NCI-H187 (cell line): ENCODE measurements around the gene EXOC6B.

Source experiments
- DNase-seq, 2 experiments: peaks; one replicate each; lab custom pipeline; 2025; lab: John Stamatoyannopoulos, UW

EXOC6B gene

GRCh38 chr2:72210470-72210869 lies 615.4 kb downstream of the EXOC6B start:
- no peak for DNase-seq

DNA sequence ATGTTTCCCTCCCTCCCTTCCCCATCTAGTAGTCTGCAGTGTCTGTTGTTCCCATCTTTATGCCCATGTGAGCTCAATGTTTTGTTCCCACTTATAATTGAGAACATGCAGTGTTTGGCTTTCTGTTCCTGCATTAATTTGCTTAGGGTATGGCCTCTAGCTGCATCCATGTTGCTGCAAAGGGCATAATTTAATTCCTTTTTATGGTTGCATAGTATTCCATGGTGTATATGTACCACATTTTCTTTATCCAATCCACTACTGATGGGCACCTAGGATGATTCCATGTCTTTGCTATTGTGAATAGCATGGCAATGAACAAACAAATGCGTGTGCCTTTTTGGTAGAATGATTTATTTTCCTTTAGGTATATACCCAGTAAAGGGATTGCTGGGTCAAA lies 617.6 kb downstream of the EXOC6B start:
- DNase-seq: no peak

GRCh38 chr2:72207334-72207733 lies 618.5 kb downstream of the EXOC6B start:
- no peak for DNase-seq

DNA sequence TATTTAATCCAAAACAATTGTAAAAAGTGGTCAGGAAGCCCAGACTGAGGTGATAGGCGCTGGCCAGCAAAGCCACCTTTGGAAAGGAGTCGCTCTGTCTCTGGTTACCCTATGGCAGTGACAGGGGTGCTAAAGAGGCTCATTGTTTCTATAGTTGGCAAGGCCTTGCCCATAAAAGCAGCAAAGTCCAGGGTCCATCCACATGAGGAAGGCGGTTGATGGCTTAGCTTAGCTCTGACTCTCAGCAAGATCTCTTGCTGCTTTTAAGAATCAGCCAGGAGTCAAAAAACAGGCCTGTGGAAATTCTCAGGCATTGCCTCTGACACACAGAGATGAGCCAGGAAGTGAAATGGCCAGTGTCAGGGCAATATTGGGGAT lies 620.3 kb downstream of the EXOC6B start:
- no peak for DNase-seq

DNA sequence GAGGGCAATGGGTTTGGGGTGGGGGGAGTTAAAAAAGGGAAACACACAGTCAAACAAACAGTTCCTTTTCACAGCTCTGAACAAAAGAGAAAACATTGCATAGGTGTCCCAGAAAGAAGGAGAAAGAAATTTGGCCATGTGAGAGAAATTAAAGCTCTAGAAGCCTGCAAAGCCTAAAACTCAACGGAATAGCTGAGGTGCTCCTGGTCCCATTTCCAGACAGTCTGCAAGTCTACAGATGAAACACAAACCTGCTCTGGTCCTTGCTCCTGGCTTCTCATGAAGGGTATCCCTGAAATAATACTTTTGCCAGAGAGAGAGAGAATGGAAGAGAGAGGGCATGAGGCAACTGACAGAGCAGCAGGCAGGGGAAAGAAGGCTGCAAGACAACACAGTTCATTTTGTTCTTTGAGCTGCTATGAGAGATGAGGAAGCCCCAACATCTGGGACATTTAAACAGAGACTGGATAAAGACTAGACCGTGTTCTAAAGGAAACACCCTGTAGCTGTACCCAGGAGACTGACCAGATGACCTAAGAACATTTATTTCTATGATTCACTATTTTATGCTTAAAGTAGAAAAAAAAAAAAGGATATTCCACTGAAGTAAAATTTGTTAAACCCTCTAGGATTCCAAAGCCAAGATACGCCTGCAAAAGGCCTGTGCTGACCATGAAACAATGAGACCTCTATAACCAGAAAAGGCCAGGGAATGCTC lies 620.9 kb downstream of the EXOC6B start:
- no peak for DNase-seq

- DNase-seq: no peak
Observed at GRCh38 chr2:72204156-72204785, 621.6 kb downstream of the EXOC6B start.

GRCh38 chr2:72198532-72199241 lies 627.1 kb downstream of the EXOC6B start:
- DNase-seq: no peak

DNA sequence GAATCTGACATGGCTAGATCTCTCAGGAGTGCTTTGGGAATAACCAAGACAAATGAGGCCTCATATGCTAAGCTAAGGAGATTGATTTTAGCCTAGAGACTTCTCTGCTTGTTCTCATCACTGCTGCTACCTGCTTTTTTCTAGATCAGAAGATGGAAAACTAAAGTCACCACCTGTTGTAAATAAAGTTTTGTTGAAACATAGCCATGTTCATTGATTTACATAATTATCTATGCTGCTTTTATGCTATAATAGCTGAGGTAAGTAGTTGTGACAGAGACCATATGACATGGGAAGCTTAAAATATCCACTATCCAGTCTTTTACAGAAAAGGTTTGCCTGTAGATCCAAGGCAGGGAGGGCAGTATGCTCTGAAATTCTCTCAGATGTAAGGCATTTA lies 632.1 kb downstream of the EXOC6B start:
- DNase-seq: no peak

DNA sequence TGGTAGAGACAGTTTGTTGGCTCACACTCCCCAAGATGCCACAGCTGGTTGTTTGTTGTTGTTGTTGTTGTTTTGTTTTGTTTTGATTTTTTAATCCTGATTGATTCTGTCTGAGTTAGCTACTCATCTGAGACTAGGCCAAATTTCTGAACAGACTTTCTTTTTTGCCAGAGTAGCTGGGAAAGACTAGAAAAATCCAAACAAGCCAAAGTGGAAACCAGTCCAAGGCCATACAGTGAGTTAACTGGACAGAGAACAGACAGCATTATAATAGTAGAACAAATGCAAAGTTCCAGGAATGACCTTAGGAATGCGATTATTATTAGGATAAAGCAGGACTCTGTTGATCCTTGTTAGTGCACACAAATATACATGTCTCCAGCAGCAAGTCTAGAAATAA lies 634.4 kb downstream of the EXOC6B start:
- no peak for DNase-seq

GRCh38 chr2:72185206-72185605 lies 640.6 kb downstream of the EXOC6B start:
- no peak for DNase-seq

DNA sequence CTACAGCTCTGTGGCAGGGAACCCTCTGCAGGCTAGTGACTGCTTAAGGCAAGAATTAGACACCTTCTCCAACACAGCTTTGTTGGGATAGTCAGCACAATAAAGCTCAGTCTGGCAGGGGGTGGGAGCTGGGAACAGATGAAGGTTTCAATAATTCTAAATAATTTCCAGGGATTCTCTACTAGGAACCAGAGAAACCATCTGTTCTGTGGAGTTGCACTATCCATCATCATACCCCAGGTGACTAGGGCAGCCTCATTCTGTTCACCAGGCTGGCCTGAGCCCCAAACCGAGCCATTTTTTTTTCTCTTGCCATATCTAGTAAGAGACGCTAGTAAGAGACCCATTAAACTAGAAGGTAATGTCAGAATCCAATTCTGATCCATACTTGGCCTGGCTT lies 642.4 kb downstream of the EXOC6B start:
- no peak for DNase-seq

DNA sequence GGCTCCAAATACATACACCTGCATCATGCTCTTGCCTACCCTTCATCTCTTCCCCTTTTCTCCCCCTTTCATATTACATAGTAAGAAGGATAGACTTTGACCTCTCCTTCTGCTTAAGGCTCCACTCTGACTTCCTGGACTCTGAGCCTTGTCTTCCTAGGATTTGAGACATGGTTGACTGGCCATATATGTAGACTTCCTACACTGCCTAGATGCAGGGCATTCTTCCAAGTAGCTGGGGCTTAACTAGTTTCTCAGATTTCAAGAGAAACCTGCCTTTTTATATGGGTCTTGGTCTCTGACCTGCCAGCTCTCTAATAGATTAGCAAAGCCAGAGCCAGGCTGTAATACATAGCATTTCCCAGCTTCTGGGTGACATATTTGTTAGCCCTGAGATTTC lies 642.8 kb downstream of the EXOC6B start:
- no peak for DNase-seq

GRCh38 chr2:72182547-72182946 lies 643.3 kb downstream of the EXOC6B start:
- DNase-seq: no peak

GRCh38 chr2:72181616-72182015 lies 644.2 kb downstream of the EXOC6B start:
- DNase-seq: no peak

DNA sequence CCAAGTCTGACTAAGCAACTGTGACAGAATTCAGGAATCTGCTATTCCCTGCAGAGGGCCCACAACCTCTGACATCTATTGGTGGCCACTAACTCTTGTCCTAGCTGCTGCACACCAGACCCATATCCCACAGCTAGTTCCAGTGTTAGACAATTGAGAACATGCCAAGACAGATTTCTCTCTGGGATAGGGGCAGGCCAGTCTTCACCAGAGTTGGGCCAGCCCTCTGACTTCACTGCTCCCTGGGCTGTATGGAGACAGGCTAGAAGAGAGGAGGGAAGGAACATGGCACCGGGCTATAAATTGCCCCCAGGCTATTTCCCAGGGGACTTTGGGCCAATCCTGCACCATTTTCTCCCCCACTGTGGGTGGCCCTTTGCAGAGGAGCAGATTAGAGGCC lies 645.5 kb downstream of the EXOC6B start:
- no peak for DNase-seq

DNA sequence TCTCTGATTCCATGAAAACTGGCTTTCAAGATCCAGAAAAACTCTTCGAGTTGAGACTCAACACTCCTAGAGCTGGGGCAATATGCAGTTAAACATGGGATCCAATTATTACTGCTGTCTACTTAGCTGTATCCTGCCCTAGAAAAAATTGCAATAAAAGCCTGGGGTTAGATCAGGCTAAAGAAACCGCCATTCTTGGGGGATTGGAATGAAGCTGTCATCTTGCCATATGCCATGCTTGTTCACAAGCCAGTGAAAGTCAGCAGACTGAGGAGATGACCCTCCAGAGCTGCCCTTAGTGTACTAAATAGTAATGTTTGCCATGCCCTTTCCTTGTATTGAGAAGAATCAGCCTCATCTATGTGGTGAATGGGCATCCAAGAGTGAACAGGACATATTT lies 647.3 kb downstream of the EXOC6B start:
- DNase-seq: no peak

GRCh38 chr2:72176281-72176680 lies 649.6 kb downstream of the EXOC6B start:
- DNase-seq: no peak

DNA sequence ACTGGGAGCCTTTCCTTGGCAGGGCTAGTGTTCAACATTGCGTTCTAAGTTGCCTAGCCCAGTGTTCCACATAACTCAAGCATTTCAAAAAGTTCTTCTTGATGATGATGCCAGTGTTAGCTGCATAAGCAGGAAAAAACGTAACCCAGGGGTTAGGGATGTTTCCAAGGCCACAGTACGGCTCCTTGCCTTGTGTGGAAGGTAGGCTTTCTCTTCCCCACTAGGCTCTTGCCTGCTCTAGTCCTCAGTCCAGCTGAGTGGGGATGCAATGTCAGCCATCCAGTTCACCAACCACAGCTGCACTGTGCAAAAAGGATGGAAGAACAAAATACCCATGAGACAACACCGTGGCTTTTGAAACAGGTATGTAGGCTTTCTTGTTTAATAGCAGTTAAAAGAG lies 650.2 kb downstream of the EXOC6B start:
- no peak for DNase-seq

- DNase-seq: no peak
Observed at GRCh38 chr2:72173640-72174321, 652.1 kb downstream of the EXOC6B start.

- DNase-seq: no peak
Observed at GRCh38 chr2:72172478-72172877, 653.4 kb downstream of the EXOC6B start.

DNA sequence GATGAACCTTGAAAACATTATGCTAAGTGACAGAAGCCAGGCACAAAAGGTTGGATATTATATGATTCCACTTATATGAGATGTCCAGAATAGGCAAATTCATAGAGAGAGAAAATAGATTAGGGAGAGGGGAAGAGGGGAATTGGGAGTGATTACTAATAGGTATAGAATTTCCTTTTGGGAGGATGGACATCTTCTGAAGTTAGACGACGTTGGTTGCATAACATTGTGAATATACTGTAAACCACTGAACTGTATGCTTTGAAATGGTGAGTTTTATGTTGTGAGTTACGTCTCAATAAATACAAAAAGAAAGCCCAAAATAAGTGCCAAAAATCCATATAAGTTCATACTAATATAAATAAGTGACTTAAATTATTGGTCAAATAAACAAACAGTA lies 659.6 kb downstream of the EXOC6B start:
- no peak for DNase-seq

- no peak for DNase-seq
Observed at GRCh38 chr2:72165792-72166191, 660.0 kb downstream of the EXOC6B start.

DNA sequence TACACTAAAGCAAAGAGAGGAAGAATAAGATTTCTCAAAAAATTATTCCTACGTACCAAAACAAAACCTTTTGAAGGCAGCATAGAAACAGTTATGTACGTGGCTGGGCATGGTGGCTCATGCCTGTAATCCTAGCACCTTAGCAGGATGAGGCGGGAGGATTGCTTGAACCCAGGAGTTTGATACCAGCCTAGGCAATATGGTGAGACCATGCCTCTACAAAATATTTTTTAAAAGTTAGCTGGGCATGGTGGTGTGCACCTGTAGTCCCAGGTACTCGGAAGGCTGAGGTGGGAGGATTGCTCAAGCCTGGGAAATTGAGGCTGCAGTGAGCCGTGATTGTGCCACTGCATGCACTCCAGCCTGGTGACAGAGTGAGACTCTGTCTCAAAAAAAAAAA lies 663.3 kb downstream of the EXOC6B start:
- DNase-seq: no peak
